ENCODE data around the gene POLR2H.

DNA sequence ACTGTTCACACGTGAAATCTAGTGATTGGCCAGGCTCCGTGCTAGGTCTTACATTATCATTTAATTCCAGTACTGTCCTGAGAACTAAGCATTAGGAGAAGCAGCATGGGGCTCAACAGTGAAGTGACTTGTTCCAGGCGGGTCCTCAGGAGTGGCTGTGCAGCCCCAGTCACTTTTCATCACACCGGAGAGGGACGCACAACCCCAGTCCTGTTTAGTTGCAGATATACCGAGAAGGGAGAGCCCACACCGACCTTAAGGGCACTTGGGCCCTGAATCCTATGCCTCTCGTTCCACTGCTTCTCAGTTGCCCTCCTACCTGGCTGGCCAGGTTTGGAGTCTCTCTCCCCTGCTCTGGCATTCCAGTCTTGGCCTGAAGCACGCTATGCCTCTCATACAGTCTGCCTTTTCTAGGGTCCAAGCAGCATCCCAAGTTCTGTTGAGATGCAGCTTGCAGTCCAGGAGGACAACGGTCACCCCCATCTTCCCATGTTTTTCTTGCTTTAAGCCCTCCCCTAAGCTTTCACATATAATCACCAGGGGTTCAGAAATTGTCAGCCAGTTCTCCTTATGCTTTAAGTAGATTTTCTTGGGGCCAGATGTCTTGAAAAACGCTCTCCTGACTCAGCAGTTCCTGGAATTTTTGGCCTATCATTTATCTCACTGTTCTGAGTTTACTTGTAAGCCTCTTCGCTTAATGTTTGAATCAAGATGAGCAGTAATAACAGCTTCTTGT, 14.0 kb upstream of the POLR2H start:
- no peak for TF ChIP-seq POLR2A (IDR thresholded peaks at IDR 0.05)
- TF ChIP-seq, protein P1, sequence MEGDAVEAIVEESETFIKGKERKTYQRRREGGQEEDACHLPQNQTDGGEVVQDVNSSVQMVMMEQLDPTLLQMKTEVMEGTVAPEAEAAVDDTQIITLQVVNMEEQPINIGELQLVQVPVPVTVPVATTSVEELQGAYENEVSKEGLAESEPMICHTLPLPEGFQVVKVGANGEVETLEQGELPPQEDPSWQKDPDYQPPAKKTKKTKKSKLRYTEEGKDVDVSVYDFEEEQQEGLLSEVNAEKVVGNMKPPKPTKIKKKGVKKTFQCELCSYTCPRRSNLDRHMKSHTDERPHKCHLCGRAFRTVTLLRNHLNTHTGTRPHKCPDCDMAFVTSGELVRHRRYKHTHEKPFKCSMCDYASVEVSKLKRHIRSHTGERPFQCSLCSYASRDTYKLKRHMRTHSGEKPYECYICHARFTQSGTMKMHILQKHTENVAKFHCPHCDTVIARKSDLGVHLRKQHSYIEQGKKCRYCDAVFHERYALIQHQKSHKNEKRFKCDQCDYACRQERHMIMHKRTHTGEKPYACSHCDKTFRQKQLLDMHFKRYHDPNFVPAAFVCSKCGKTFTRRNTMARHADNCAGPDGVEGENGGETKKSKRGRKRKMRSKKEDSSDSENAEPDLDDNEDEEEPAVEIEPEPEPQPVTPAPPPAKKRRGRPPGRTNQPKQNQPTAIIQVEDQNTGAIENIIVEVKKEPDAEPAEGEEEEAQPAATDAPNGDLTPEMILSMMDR (IDR thresholded peaks at IDR 0.05) = no peak

All from thyroid gland (tissue), 4 donors.